WTC11 (cell line): ENCODE data around the gene SLC37A3. TPM values are rescaled to one million over a fixed set of nuclear protein-coding genes. Genes with fewer than 3 reads are reported as not detected.

Source experiments
- ATAC-seq: fragments of 200-7000 bp; cut with Tn5 transposase; 2 replicates; pipeline ENCODE4 v1.10.0; 2021; ENCODE audit warnings: mild to moderate bottlenecking, moderate library complexity
- CTCF ChIA-PET: fragments of 300-600 bp; sonication (Branson Sonifier 250); formaldehyde crosslinking; loops from one replicate; lab custom pipeline; 2021; ENCODE audit warnings: antibody characterized with exemption; lab: Charles Lee
- POLR2A ChIA-PET: fragments of 350-600 bp; sonication (Branson Sonifier 250); formaldehyde crosslinking; loops from one replicate; lab custom pipeline; 2021; ENCODE audit warnings: antibody characterized with exemption; lab: Charles Lee
- DNase-seq: peaks from one replicate; pipeline ENCODE4 v3.0.0; 2021; ENCODE audit warnings: low spot score
- H3K27ac Mint-ChIP-seq: 2 replicates; pipeline ENCODE4 v1.8.0; 2021; ENCODE audit warnings: mixed read lengths
- H3K27me3 Mint-ChIP-seq: 2 replicates; pipeline ENCODE4 v1.8.0; 2021; ENCODE audit warnings: low read depth, mild to moderate bottlenecking, moderate library complexity, mixed read lengths
- H3K36me3 Mint-ChIP-seq: 2 replicates; pipeline ENCODE4 v1.8.0; 2021; ENCODE audit warnings: mixed read lengths
- H3K4me1 Mint-ChIP-seq: 2 replicates; pipeline ENCODE4 v1.8.0; 2022; ENCODE audit warnings: mixed read lengths
- H3K4me3 Mint-ChIP-seq: 2 replicates; pipeline ENCODE4 v1.8.0; 2021; ENCODE audit warnings: mild to moderate bottlenecking, moderate library complexity, mixed read lengths
- H3K9me3 Mint-ChIP-seq: 2 replicates; pipeline ENCODE4 v1.8.0; 2021; ENCODE audit warnings: mixed read lengths
- ATF1 ChIP-seq: sonication (generic); formaldehyde crosslinking; IDR thresholded peaks from 2 replicates; pipeline ENCODE4 v1.8.1; 2023; ENCODE audit warnings: mild to moderate bottlenecking, moderate library complexity, missing genetic modification reagents
- ATF3 ChIP-seq: sonication (generic); formaldehyde crosslinking; conservative IDR thresholded peaks from 2 replicates; pipeline ENCODE4 v1.8.1; 2022; ENCODE audit warnings: mild to moderate bottlenecking, missing genetic modification reagents
- CREM ChIP-seq: sonication (generic); formaldehyde crosslinking; IDR thresholded peaks from 2 replicates; pipeline ENCODE4 v1.8.1; 2022; ENCODE audit warnings: mild to moderate bottlenecking, missing genetic modification reagents, moderate library complexity
- E2F4 ChIP-seq: sonication (generic); formaldehyde crosslinking; IDR thresholded peaks from 2 replicates; pipeline ENCODE4 v1.8.1; 2022; ENCODE audit warnings: low read depth, mild to moderate bottlenecking, moderate library complexity, missing genetic modification reagents, borderline replicate concordance
- E2F5 ChIP-seq: sonication (generic); formaldehyde crosslinking; IDR thresholded peaks from 2 replicates; pipeline ENCODE4 v1.8.1; 2022; ENCODE audit warnings: mild to moderate bottlenecking, moderate library complexity, missing genetic modification reagents
- ETV6 ChIP-seq: sonication (generic); formaldehyde crosslinking; IDR thresholded peaks from 2 replicates; pipeline ENCODE4 v1.8.1; 2022; ENCODE audit warnings: mild to moderate bottlenecking, missing genetic modification reagents
- GTF2I ChIP-seq: fragments of 250-450 bp; sonication (Bioruptor Pico); conservative IDR thresholded peaks from 2 replicates; pipeline ENCODE4 v1.4.0; 2021; ENCODE audit warnings: mild to moderate bottlenecking
- HMGA2 ChIP-seq: fragments of 250-450 bp; sonication (Bioruptor Pico); IDR thresholded peaks from 2 replicates; pipeline ENCODE4 v1.4.0; 2021; ENCODE audit warnings: mild to moderate bottlenecking, moderate library complexity
- HMGXB4 ChIP-seq: sonication (generic); formaldehyde crosslinking; IDR thresholded peaks from 2 replicates; pipeline ENCODE4 v1.8.1; 2023; ENCODE audit warnings: mild to moderate bottlenecking, moderate library complexity, missing genetic modification reagents
- IRF1 ChIP-seq: sonication (generic); formaldehyde crosslinking; IDR thresholded peaks from 2 replicates; pipeline ENCODE4 v1.8.0; 2023; ENCODE audit warnings: missing genetic modification reagents
- JUN ChIP-seq: sonication (generic); formaldehyde crosslinking; IDR thresholded peaks from 2 replicates; pipeline ENCODE4 v1.8.0; 2023; ENCODE audit warnings: mild to moderate bottlenecking, missing genetic modification reagents
- MLX ChIP-seq: sonication (generic); formaldehyde crosslinking; IDR thresholded peaks from 2 replicates; pipeline ENCODE4 v1.8.1; 2023; ENCODE audit warnings: mild to moderate bottlenecking, missing genetic modification reagents, moderate library complexity
- MXD4 ChIP-seq: fragments of 250-450 bp; sonication (Bioruptor Pico); IDR thresholded peaks from 2 replicates; pipeline ENCODE4 v1.8.0; 2021; ENCODE audit warnings: mild to moderate bottlenecking, moderate library complexity, borderline replicate concordance
- NFATC4 ChIP-seq: fragments of 250-450 bp; sonication (Bioruptor Pico); IDR thresholded peaks from 2 replicates; pipeline ENCODE4 v1.9.0; 2021; ENCODE audit warnings: mild to moderate bottlenecking
- NR1H2 ChIP-seq: sonication (generic); formaldehyde crosslinking; IDR thresholded peaks from 2 replicates; pipeline ENCODE4 v1.9.0; 2021; ENCODE audit warnings: mild to moderate bottlenecking, moderate library complexity, missing genetic modification reagents
- NR2C2 ChIP-seq: sonication (generic); formaldehyde crosslinking; IDR thresholded peaks from 2 replicates; pipeline ENCODE4 v1.8.0; 2022; ENCODE audit warnings: mild to moderate bottlenecking, missing genetic modification reagents
- OVOL2 ChIP-seq: fragments of 250-450 bp; sonication (Bioruptor Pico); IDR thresholded peaks from 2 replicates; pipeline ENCODE4 v1.9.0; 2021; ENCODE audit warnings: mild to moderate bottlenecking, borderline replicate concordance
- PRRX2 ChIP-seq: fragments of 250-450 bp; sonication (Bioruptor Pico); IDR thresholded peaks from 2 replicates; pipeline ENCODE4 v1.8.0; 2021; ENCODE audit warnings: mild to moderate bottlenecking
- RELA ChIP-seq: sonication (generic); formaldehyde crosslinking; IDR thresholded peaks from 2 replicates; pipeline ENCODE4 v1.8.1; 2022; ENCODE audit warnings: missing genetic modification reagents, mild to moderate bottlenecking, borderline replicate concordance
- SMAD3 ChIP-seq: sonication (generic); formaldehyde crosslinking; IDR thresholded peaks from 2 replicates; pipeline ENCODE4 v1.8.0; 2022; ENCODE audit warnings: missing genetic modification reagents, mild to moderate bottlenecking, borderline replicate concordance
- TEAD1 ChIP-seq: sonication (generic); formaldehyde crosslinking; IDR thresholded peaks from 2 replicates; pipeline ENCODE4 v1.8.0; 2022; ENCODE audit warnings: mild to moderate bottlenecking, missing genetic modification reagents
- ZBTB43 ChIP-seq: sonication (generic); formaldehyde crosslinking; IDR thresholded peaks from 2 replicates; pipeline ENCODE4 v1.8.1; 2023; ENCODE audit warnings: mild to moderate bottlenecking, missing genetic modification reagents
- ZMAT4 ChIP-seq: fragments of 250-450 bp; sonication (Bioruptor Pico); IDR thresholded peaks from 2 replicates; pipeline ENCODE4 v1.9.0; 2021; ENCODE audit warnings: mild to moderate bottlenecking
- ZNF121 ChIP-seq: sonication (generic); formaldehyde crosslinking; IDR thresholded peaks from 2 replicates; pipeline ENCODE4 v1.8.0; 2023; ENCODE audit warnings: missing genetic modification reagents
- ZNF219 ChIP-seq: sonication (generic); formaldehyde crosslinking; IDR thresholded peaks from 2 replicates; pipeline ENCODE4 v1.8.0; 2023; ENCODE audit warnings: missing genetic modification reagents, mild to moderate bottlenecking, borderline replicate concordance
- ZNF317 ChIP-seq: sonication (generic); formaldehyde crosslinking; IDR thresholded peaks from 2 replicates; pipeline ENCODE4 v1.8.1; 2023; ENCODE audit warnings: low read depth, mild to moderate bottlenecking, moderate library complexity, missing genetic modification reagents, borderline replicate concordance
- ZNF512 ChIP-seq: sonication (generic); formaldehyde crosslinking; IDR thresholded peaks from 2 replicates; pipeline ENCODE4 v1.8.1; 2022; ENCODE audit warnings: missing genetic modification reagents, borderline replicate concordance
- ZNF671 ChIP-seq: fragments of 250-450 bp; sonication (Bioruptor Pico); IDR thresholded peaks from 2 replicates; pipeline ENCODE4 v1.8.0; 2021; ENCODE audit warnings: mild to moderate bottlenecking
- total RNA-seq: library from RNA; stranded (reverse); gene quantifications from 3 replicates; pipeline ENCODE4 v1.2.3, GENCODE V29; 2021

SLC37A3 gene
- total RNA-seq, 1 experiment from 2014 or later = 54.8 TPM

- no peaks in the 10 kb centered on the region for H3K27me3 Mint-ChIP-seq
- H3K36me3 Mint-ChIP-seq = no peaks in the 10 kb centered on the region
- DNase-seq (no peak), ATAC-seq (peak; percentile 58)
- H3K4me3 Mint-ChIP-seq = no peak overlapping the region
- POLR2A ChIA-PET = no interaction called here
- TF ChIP-seq ZNF671 (no peak), ZNF219 (no peak), GTF2I (no peak), ZNF121 (no peak), MLX (CRISPR knock-in tag) (no peak), ATF1 (no peak), NFATC4 (no peak), E2F5 (CRISPR knock-in tag) (no peak), ZNF317 (CRISPR knock-in tag) (no peak), RELA (CRISPR knock-in tag) (no peak), NR1H2 (CRISPR knock-in tag) (no peak)
- H3K9me3 Mint-ChIP-seq = no peaks in the 10 kb centered on the region
- CTCF ChIA-PET = interaction anchor here (0.7 to 1.3 kb wide), 7 partner anchors 27 to 390 kb away, joined by 3 to 5 read pairs (median 3); no protein-coding TSS in a partner anchor
- H3K27ac Mint-ChIP-seq = no peak overlapping the region
- no peaks in the 10 kb centered on the region for H3K4me1 Mint-ChIP-seq
These were observed 101.1 kb downstream of the SLC37A3 start for GRCh38 chr7:140297192-140297591.

- no peak overlapping the region for H3K4me3 Mint-ChIP-seq
- H3K9me3 Mint-ChIP-seq = no peaks in the 10 kb centered on the region
- ChIA-PET POLR2A (no interaction called here), CTCF (no interaction called here)
- ATAC-seq (no peak), DNase-seq (no peak)
- no peaks in the 10 kb centered on the region for H3K27me3 Mint-ChIP-seq
- no peaks in the 10 kb centered on the region for H3K4me1 Mint-ChIP-seq
- TF ChIP-seq SMAD3 (no peak), CREM (CRISPR knock-in tag) (no peak), OVOL2 (CRISPR knock-in tag) (no peak), ZBTB43 (CRISPR knock-in tag) (no peak), E2F4 (CRISPR knock-in tag) (no peak), ZNF317 (CRISPR knock-in tag) (no peak), E2F5 (CRISPR knock-in tag) (no peak), ZNF512 (CRISPR knock-in tag) (no peak), NR2C2 (no peak), ETV6 (no peak), ATF3 (no peak), TEAD1 (CRISPR knock-in tag) (no peak), PRRX2 (no peak), HMGXB4 (CRISPR knock-in tag) (no peak), ZMAT4 (CRISPR knock-in tag) (no peak), JUN (CRISPR knock-in tag) (no peak), IRF1 (CRISPR knock-in tag) (no peak), HMGA2 (CRISPR knock-in tag) (no peak), MXD4 (CRISPR knock-in tag) (no peak)
- no peak overlapping the region for H3K27ac Mint-ChIP-seq
- H3K36me3 Mint-ChIP-seq = no peaks in the 10 kb centered on the region
These were observed 103.0 kb downstream of the SLC37A3 start for GRCh38 chr7:140295224-140295738.
